ENCODE data around the gene FAM222B.

The FAM222B gene

DNA sequence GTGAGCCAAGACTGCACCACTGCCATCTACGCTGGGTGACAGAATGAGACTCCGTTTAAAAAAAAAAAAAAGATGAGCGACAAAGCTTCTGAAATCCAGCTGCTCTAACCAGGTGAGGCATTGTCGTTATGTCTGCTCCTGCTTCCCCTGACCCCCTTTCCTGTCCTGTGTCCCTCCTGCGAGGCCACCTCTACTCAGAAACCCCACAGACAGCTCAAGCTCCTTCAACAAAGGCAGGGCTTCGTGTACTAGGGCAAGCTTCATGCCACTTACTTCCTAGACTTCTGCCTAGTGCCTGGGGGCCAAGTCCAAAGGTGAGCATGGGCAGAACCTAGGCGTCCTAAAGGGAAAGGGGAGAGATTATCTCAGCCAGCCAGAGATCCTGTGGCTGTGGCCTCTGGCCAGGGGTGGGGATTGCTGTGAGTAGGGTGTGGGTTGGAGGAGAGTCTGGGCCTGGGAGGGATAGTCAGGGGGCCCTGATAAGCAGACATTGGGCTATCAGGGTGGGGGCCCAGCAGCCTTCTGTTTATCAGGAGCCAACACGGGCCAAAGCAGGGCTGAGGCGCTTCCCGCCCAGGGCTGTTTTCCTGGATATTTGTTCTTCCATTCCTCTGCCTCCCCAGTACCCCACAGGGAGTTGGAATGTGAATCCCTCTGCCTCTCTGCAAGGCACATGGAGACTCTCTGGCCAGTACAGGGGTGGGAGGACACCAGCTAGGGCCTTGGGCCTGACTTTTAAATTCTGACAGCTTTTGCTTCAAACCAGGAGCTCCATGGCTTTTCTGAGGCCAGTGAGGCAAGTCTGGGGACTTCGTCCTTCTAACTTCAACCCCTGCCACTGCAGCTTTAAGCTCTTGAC is 22.6 kb upstream of the FAM222B start:
- Histone ChIP-seq H4K20me1 (ENCODE audit: control insufficient read depth, insufficient read depth, low read depth, low read length) (no peaks in the 10 kb centered on the region), H3K27me3 (ENCODE audit: control insufficient read depth, low read length) (no peaks in the 10 kb centered on the region), H3K9me3 (ENCODE audit: control insufficient read depth, insufficient read depth, low read length) (no peaks in the 10 kb centered on the region), H3K36me3 (ENCODE audit: control insufficient read depth, low read length) (peaks cover 9% of the 10 kb centered on the region), H3K4me1 (ENCODE audit: control insufficient read depth, low read length) (peaks cover 19% of the 10 kb centered on the region), H3K4me2 (ENCODE audit: low read length) (peak overlapping the region; percentile 62), H3K4me3 (ENCODE audit: low read length) (peak overlapping the region; percentile 43), H3K79me2 (ENCODE audit: control insufficient read depth, low read length) (no peaks in the 10 kb centered on the region), H3F3A (ENCODE audit: control insufficient read depth, insufficient read depth) (no peaks in the 10 kb centered on the region), H3K9me2 (replicated peaks; ENCODE audit: control insufficient read depth, low read length) (no peaks in the 10 kb centered on the region), H3K27ac (ENCODE audit: low read depth, low read length) (peak overlapping the region; percentile 51)
- TF ChIP-seq EZH2phosphoT487 (IDR thresholded peaks at IDR 0.05; ENCODE audit: borderline replicate concordance, low read length) = no peak
- no peak for TF ChIP-seq CTCF (IDR thresholded peaks at IDR 0.05; ENCODE audit: low read depth, low read length, poor library complexity, severe bottlenecking)

- Histone ChIP-seq H3K9me3 (ENCODE audit: control insufficient read depth, insufficient read depth, low read length) (no peaks in the 10 kb centered on the region), H3K79me2 (ENCODE audit: control insufficient read depth, low read length) (no peaks in the 10 kb centered on the region), H4K20me1 (ENCODE audit: control insufficient read depth, insufficient read depth, low read depth, low read length) (no peaks in the 10 kb centered on the region), H3K4me2 (ENCODE audit: low read length) (no peak overlapping the region), H3F3A (ENCODE audit: control insufficient read depth, insufficient read depth) (no peaks in the 10 kb centered on the region), H3K27ac (ENCODE audit: low read depth, low read length) (no peak overlapping the region), H3K36me3 (ENCODE audit: control insufficient read depth, low read length) (peaks cover 13% of the 10 kb centered on the region), H3K4me1 (ENCODE audit: control insufficient read depth, low read length) (peaks cover 19% of the 10 kb centered on the region), H3K9me2 (replicated peaks; ENCODE audit: control insufficient read depth, low read length) (no peaks in the 10 kb centered on the region), H3K27me3 (ENCODE audit: control insufficient read depth, low read length) (no peaks in the 10 kb centered on the region), H3K4me3 (ENCODE audit: low read length) (no peak overlapping the region)
- TF ChIP-seq EZH2phosphoT487 (IDR thresholded peaks at IDR 0.05; ENCODE audit: borderline replicate concordance, low read length) (no peak), CTCF (IDR thresholded peaks at IDR 0.05; ENCODE audit: low read depth, low read length, poor library complexity, severe bottlenecking) (no peak)
Observed at GRCh38 chr17:28863953-28864352, 21.4 kb upstream of the FAM222B start.

- Histone ChIP-seq H3K79me2 (ENCODE audit: control insufficient read depth, low read length) (no peaks in the 10 kb centered on the region), H3K4me3 (ENCODE audit: low read length) (no peak overlapping the region), H3K9me2 (replicated peaks; ENCODE audit: control insufficient read depth, low read length) (no peaks in the 10 kb centered on the region), H3K27ac (ENCODE audit: low read depth, low read length) (no peak overlapping the region), H3K27me3 (ENCODE audit: control insufficient read depth, low read length) (no peaks in the 10 kb centered on the region), H3K4me2 (ENCODE audit: low read length) (no peak overlapping the region), H3K9me3 (ENCODE audit: control insufficient read depth, insufficient read depth, low read length) (no peaks in the 10 kb centered on the region), H3F3A (ENCODE audit: control insufficient read depth, insufficient read depth) (no peaks in the 10 kb centered on the region), H3K36me3 (ENCODE audit: control insufficient read depth, low read length) (peaks cover 27% of the 10 kb centered on the region), H3K4me1 (ENCODE audit: control insufficient read depth, low read length) (peaks cover 19% of the 10 kb centered on the region), H4K20me1 (ENCODE audit: control insufficient read depth, insufficient read depth, low read depth, low read length) (no peaks in the 10 kb centered on the region)
- TF ChIP-seq EZH2phosphoT487 (IDR thresholded peaks at IDR 0.05; ENCODE audit: borderline replicate concordance, low read length) = no peak
- no peak for TF ChIP-seq CTCF (IDR thresholded peaks at IDR 0.05; ENCODE audit: low read depth, low read length, poor library complexity, severe bottlenecking)
Observed at GRCh38 chr17:28862561-28862960, 20.0 kb upstream of the FAM222B start.

Measured in DOHH2 (cell line).